Choroid plexus epithelial cell (primary cell): ENCODE measurements around the gene FARP1.
A peak's percentile ranks its signal among the peaks of the same experiment; 100 is the strongest.

ENCODE experiments used
- DNase-seq: peaks from one replicate; pipeline ENCODE4 v3.0.0-alpha.2; 2010; ENCODE audit warnings: low read depth
- H3K4me3 ChIP-seq: 2 replicates; pipeline ENCODE4 v1.5.1; 2011; ENCODE audit warnings: low read depth, mild to moderate bottlenecking, control low read depth, low read length, moderate library complexity
- TF ChIP-seq, protein P1 (sequence below): conservative IDR thresholded peaks from 2 replicates; pipeline ENCODE4 v1.5.1; 2011; ENCODE audit warnings: low read depth, mild to moderate bottlenecking, control low read depth, inconsistent platforms, low read length, moderate library complexity

FARP1 gene

DNA sequence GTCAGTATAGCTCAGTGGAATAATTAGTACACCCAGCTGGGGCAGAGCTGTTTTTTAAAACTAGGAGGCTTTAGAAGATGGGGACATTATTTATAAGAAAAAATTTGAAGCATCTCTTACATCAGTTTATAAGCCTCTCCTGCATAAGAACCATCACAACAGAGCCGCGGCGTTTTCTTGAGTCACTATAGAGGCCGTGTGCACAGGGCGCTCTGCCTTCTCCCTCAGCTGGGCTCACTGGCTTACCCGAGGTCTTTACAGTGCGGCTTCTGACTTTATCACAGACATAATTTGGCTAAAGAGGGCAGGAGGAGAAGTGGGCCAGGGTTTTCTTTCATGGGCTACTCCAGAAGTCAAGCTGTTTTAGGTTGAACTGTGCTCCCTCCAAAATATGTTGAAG, 169.7 kb downstream of the FARP1 start:
- TF ChIP-seq, protein P1, sequence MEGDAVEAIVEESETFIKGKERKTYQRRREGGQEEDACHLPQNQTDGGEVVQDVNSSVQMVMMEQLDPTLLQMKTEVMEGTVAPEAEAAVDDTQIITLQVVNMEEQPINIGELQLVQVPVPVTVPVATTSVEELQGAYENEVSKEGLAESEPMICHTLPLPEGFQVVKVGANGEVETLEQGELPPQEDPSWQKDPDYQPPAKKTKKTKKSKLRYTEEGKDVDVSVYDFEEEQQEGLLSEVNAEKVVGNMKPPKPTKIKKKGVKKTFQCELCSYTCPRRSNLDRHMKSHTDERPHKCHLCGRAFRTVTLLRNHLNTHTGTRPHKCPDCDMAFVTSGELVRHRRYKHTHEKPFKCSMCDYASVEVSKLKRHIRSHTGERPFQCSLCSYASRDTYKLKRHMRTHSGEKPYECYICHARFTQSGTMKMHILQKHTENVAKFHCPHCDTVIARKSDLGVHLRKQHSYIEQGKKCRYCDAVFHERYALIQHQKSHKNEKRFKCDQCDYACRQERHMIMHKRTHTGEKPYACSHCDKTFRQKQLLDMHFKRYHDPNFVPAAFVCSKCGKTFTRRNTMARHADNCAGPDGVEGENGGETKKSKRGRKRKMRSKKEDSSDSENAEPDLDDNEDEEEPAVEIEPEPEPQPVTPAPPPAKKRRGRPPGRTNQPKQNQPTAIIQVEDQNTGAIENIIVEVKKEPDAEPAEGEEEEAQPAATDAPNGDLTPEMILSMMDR: no peak
- H3K4me3 ChIP-seq: no peak overlapping the region
- no peak for DNase-seq

GRCh38 chr13:98313023-98313921, 170.4 kb downstream of the FARP1 start:
- H3K4me3 ChIP-seq: no peak overlapping the region
- no peak for DNase-seq
- TF ChIP-seq, protein P1: no peak

DNA sequence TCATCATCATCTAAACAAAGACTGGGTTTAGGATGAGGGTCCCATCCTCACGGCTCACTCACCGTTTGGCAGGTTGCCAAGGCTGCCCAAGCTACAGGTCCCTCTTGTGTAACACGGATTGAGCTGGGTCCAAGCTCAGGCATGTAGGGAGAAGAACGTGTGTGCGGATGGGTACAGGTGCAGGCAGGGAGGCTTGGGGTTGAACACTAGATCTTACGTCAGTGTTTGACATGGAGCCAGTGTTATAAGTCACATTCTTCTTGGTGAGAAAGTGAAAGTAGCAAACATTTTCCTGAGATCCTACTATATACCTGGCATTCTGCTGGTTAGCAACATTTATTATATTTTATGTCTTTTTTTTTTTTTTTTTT, 171.0 kb downstream of the FARP1 start:
- DNase-seq: no peak
- TF ChIP-seq, protein P1: no peak
- H3K4me3 ChIP-seq: no peak overlapping the region

DNA sequence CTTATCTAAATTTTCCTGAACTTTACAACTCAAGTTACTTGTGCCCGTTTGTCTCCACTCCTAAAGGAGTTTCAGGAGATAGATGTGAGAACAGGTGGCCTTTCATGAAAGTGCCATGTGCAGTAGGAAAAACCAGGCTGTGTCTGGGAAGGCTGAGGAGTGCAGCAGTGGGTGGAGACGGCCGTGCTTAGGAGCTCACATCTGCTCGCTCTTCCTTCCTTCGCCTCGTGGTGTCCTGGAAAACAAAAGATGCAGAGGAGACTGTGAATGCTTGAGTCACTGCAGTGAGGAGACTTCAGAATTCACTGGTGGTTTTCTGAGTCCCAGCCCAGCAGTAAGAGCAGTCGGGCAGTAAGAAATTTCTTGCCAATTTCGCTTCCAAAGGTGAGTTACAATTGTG, 172.6 kb downstream of the FARP1 start:
- DNase-seq: peak; percentile 63
- TF ChIP-seq, protein P1: peak; percentile 12
- no peak overlapping the region for H3K4me3 ChIP-seq

DNA sequence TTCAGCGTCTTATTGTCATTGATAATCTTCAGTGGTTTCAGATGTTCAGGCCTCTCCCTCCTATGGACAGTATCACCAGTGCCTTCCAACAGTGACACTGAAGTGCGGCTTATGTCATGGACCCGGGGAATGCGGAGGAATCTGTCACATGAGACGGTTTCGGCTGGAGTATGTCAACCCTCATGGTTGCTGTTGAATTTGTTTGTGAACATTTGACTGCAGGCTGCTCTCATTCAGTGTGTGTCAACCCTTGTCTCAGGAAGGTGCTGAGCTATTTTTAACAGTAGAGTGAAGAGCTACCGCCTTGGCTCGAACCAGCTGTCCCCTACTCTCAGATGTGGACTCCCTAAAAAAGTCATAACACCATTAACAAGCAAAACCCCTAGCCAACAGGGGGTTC, 173.0 kb downstream of the FARP1 start:
- no peak overlapping the region for H3K4me3 ChIP-seq
- TF ChIP-seq, protein P1: no peak
- DNase-seq: no peak

DNA sequence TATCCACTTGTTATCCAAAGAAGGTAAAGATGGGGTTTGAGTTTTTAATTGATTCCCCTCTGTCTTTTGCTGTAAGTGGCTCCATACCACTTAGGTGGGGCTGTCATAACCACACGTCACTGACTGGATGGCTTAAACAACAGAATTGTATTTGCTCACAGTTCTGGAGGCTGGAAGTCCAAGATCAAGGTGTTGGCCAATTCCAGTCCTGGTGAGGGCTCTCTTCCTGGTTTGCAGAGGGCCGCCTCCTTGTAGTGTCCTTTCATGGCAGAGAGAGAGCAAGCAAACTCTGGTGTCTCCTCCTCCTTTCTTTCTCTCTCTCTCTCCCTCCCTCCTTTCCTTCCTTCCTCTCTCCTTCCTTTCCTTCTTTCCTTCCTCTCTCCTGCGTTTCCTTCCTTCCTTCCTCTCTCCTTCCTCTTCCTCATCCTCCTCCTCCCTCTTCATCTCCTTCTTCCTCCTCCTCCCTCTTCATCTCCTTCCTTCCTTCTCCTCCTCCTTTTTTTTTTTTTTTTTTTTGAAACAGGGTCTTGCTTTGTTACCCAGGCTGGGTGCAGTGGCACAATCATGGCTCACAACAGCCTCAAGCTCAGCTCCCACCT, 174.8 kb downstream of the FARP1 start:
- DNase-seq: no peak
- no peak overlapping the region for H3K4me3 ChIP-seq
- TF ChIP-seq, protein P1: no peak
